Right lobe of liver (tissue), 4 donors: Measurements from ENCODE around the gene KIF9.

Source experiments
- CTCF ChIP-seq, 4 donors: fragments of 200-600 bp in 3 of 4; fragments of 450-650 bp in 1 of 4; IDR thresholded peaks; one replicate each; pipeline versions ENCODE4 v1.5.1 to v1.8.0; 2016 to 2022; ENCODE audit warnings: antibody characterized with exemption in 4 of 4, mild to moderate bottlenecking in 2 of 4
- POLR2A ChIP-seq: fragments of 450-650 bp; IDR thresholded peaks from one replicate; pipeline ENCODE4 v1.6.1; 2017; ENCODE audit warnings: antibody characterized with exemption, mild to moderate bottlenecking
- donor health status: DM: no; HTN: no; CAD: no.
- donor health status: DM: no; HTN: no; CAD: no.
- donor health status: DM: no; HTN: yes; CAD: no.

- TF ChIP-seq CTCF (IDR thresholded peaks at IDR 0.05) (no peak), POLR2A (no peak)
Observed at GRCh38 chr3:47265008-47265407, 17.6 kb downstream of the KIF9 start.
